ENCODE measurements around the gene PIGP.
"Not testable (repeated sequence)": the region's sequence is repeated elsewhere in the genome, so short reads cannot be mapped to it uniquely, and the experiment has no call there.

Gene PIGP

GRCh38 chr21:37072988-37073416 is at the start of gene PIGP, which contains the start of gene TTC3:
PIGP (minus strand) TSS chr21:37073071; CDS start chr21:37072515, 556 bp downstream.
TTC3 (plus strand) TSS chr21:37073254; CDS start chr21:37087258, 14,004 bp downstream.
- DNase-seq, result peak; percentile 85

DNA sequence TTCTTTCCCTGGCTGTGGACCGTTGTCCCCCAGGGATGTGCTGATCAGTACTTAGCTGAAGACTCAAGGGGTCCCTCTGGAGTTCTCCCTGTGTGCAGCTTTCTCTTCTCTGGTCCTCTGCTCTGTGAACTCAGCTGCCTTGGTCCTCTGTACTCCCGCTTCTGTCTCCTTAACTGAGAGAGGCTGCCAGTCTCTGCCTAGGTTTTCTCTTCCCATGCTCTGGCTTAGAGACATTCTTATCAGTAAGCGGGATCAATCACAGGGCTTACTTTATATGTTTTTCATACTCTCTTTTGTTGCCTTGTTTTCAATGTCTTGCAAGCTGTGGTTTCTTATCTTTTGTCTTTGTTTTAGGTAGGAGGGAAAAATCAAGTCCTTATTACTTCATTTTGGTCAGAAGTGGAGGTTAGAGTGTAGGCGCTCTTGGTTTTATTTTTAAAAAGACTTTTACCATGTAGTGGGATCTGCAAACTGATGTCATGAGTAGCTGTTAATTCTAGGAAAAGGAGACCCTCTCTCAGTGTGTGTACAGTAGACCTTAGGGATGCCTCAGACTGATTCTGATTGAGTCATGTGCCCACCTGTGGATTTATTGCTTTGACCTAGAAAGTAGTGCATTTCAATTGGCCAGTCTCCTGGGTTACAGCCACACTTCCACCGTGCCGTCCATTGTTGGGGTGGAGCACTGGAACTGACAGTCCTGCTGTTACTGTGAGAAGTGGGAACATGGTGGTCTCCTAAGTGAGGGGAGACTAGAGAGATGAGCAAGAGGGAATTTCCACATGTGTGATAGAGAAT is 46.7 kb upstream of the PIGP start:
- no peak for DNase-seq

DNA sequence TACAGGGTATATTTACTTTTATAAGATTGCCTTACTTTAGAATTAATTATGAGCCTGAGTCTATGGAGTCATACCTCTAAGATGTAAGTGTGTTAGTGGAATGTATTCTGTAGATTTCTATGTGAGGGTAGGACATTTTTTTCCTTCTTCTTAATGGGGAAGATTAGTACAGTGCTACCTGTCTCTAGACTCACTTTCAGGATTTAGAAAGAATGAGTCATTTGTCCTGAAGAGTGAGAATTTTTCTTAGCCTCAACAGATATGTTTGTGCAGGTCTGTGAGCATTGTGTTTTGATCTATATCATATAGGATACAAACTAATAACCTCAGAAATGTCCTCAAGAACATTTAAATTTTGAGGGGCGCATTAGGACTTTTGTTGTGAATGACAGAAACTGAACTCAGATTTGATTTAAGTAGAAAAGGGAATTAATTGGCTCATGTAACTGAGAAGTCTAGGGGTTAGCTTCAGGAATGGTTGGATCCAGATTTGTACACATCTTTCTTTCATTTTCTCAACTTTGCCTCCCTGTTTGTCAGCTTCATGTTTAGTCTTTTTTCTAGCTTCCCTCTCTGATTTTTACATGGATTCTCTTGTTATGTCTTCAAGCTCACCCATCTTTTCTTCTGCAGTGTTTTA is 45.4 kb upstream of the PIGP start:
- DNase-seq, result no peak

DNA sequence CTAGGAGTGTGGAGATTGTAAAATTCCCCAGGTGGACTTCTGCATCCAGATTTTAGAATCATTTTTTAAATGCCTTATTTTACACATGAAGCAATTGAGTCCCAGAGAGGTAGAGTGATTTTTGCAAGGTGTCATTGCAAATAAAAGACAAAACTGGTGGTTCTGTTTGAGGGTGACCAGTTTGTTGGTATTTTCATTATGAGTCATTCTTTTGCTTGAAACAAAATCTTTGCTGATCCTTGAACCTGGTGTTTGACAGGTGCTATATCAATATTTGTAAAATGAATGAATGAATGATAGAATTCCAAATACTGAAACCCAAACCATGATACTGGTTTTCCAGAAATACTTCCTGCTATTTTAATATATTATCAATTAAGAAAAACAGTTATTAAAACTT is 44.3 kb upstream of the PIGP start:
- DNase-seq, result no peak

DNA sequence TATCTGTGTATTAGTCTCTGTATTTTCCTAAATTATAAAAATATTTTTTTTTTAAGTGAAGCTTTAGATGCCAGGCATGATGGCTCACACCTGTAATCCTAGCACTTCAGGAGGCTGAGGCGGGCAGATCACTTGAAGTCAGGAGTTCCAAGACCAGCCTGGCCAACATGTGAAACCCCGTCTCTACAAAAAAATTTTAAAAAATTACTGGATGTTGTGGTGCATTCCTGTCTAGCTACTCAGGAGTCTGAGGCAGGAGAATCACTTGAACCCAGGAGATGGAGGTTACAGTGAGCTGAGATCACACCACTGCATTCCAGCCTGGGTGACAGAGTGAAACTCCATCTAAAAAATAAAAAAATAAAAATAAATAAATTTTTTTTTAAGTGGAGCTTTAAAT is 43.6 kb upstream of the PIGP start:
- not testable (repeated sequence) for DNase-seq

DNA sequence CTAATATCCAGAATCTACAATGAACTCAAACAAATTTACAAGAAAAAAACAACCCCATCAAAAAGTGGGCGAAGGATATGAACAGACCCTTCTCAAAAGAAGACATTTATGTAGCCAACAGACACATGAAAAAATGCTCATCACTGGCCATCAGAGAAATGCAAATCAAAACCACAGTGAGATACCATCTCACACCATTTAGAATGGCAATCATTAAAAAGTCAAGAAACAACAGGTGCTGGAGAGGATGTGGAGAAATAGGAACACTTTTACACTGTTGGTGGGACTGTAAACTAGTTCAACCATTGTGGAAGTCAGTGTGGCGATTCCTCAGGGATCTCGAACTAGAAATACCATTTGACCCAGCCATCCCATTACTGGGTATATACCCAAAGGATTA is 41.4 kb upstream of the PIGP start:
- not testable (repeated sequence) for DNase-seq

DNA sequence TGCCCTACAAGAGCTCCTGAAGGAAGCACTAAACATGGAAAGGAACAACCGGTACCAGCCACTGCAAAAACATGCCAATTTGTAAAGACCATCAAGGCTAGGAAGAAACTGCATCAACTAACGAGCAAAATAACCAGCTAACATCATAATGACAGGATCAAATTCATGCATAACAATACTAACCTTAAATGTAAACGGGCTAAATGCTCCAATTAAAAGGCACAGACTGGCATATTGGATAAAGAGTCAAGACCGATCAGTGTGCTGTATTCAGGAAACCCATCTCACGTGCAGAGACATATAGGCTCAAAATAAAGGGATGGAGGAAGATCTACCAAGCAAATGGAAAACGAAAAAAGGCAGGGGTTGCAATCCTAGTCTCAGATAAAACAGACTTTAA is 38.2 kb upstream of the PIGP start:
- not testable (repeated sequence) for DNase-seq

- no peak for DNase-seq
Measured at GRCh38 chr21:37106998-37107397, 34.1 kb upstream of the PIGP start.

DNA sequence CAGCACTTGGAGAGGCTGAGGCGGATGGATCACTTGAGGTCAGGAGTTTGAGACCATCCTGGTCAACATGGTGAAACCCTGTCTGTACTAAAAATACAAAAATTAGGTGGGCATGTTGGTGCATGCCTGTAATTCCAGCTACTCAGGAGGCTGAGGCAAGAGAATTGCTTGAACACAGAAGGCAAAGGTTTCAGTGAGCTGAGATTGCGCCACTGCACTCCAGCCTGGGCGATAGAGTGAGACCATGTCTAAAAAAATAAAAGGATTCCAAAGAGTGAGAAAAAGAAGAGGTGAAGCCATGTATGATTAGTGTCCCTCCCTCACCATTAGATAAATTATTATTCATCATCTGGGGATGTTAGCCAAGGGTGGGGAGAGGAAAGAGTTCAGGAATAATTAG is 29.9 kb upstream of the PIGP start:
- DNase-seq, result not testable (repeated sequence)

GRCh38 chr21:37101384-37101783 is 28.5 kb upstream of the PIGP start:
- no peak for DNase-seq

DNA sequence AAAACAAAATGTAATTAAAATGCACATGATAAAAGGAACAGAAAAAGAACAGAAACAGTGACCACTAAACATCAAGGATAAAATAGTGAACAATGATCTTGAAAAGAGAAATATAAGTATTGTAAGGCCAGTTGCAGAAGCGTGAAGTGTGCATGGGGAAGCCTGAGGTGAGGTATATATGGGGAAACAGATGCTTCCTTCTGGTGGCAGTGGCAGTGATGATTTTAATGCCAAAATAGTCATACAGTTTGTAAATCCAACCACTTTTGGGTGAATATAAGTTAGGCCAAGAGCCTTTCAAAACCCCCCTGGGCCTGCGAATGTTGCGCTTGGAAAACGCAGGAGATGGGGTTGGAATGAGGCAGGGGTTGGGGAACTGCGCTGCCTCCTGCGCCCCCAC is 27.4 kb upstream of the PIGP start:
- no peak for DNase-seq

DNA sequence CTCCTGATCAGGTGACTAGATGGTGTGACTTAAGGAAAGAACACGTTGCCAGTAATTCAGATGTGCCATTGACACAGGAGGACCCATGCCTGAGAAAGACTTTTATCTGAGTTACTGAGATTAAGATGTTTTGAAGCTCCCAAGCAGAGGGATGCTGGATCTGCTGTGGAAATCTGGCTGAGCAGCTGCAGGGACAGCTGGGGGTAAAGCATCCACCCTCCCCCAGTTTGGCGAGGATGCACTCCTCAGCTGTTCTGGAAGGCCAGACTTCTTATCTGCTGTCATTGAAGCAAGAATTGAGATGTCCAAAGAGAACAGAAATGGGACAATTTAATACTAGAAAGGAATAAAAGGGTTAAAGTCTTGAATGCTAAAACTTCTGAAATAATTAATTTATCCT is 25.9 kb upstream of the PIGP start:
- no peak for DNase-seq

DNA sequence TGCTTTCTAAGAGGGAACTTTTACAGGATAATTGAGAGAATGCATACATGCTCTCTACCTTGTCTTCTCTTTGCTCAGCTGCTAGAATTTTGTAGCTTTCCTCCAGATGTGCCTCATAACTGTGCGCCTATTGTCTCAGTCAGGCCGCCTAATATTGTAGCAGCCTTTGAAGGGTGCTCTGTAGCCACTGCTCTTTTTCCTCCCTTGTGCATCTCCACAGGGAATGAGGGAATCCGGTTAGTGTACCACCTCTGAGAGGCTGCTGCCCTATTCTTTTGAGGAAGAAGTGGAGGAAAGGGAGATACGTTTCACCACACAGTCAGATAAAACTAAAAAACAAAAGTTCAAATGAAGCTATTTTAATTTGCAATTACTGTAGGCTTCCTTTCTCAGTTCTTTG is 22.9 kb upstream of the PIGP start:
- DNase-seq, result no peak

DNA sequence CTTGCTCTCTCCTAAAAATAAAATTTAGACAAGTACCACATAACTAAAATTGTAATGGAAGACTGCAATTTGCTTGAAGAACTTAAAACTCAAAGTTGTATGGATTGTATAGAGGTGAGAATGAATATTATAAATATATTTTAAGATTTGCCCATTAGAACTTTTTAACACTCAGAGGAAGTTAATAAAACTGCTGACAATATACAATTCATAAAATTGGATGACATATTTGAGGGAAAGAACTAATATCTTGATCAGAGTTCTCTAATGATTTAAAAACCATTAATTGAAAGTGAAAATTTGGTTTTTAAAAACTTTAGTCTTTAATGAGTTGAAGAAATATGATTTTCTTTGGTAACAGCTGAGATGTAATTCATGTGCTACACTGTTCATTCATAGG is 21.1 kb upstream of the PIGP start:
- no peak for DNase-seq

GRCh38 chr21:37088186-37088735 is 15.4 kb upstream of the PIGP start:
- no peak for DNase-seq

DNA sequence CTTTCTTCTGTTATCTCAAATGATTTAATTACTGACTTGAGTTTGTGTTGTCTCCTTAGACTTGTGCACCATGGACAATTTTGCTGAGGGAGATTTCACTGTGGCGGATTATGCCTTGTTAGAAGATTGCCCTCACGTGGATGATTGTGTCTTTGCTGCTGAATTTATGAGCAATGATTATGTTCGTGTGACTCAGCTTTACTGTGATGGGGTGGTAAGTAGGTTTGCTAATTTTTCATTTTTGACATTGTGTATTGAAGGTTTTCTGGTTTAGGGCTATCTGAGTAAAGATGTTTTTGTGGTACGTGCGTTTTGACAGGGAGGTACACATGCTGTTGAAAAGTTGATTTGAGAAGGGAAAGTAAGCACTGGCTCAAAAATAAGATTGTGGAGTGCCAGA is 14.3 kb upstream of the PIGP start:
- DNase-seq, result no peak

- DNase-seq, result no peak
Measured at GRCh38 chr21:37085726-37086125, 12.9 kb upstream of the PIGP start.

- DNase-seq, result no peak
Measured at GRCh38 chr21:37082856-37083528, 10.1 kb upstream of the PIGP start.

DNA sequence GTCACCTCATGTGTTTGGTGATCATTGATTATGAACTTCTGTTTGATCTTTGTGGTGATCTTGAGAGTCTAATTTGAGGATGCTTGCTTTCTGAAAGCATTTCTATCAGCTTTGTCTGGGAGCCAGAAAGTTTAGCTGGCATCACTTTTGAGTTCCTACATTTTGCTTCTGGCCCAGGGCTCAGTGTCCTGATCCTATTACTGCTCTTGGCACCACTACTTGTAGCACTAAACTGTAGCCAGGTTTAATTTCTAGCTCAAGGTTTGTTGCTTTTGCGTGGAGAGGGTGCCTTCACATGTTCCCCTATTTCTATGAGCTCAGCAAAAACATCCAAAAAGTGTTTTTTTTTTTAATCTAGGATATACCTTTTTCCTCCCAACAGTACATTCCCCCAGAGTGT is 9.5 kb upstream of the PIGP start:
- DNase-seq, result no peak

DNA sequence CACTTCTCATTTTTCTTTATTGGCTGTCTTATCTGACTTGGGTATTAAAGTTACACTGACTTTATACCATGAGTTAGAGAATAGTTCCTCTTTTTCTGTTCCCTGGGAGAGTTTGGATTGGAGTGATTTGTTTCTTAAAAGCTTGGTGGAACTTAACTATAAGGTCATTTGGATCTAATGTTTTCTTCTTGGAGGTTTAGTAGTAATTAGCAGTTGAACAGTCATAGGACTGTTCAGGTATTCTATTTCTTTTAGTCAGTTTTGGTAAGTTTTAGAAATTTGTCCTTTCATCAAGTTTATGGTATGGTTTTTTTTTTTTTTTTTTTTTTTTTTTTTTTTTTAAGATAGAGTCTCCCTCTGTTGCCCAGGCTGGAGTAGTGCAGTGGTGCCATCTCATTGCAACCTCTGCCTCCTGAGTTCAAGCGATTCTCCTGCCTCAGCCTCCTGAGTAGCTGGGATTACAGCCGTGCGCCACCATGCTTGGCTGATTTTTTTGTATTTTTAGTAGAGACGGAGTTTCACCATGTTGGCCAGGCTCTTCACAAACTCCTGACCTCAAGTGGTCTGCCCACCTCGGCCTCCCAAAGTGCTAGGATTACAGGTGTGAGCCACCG is 6.4 kb upstream of the PIGP start:
- DNase-seq, result no peak

- no peak for DNase-seq
Measured at GRCh38 chr21:37077403-37077802, 4.5 kb upstream of the PIGP start.

DNA sequence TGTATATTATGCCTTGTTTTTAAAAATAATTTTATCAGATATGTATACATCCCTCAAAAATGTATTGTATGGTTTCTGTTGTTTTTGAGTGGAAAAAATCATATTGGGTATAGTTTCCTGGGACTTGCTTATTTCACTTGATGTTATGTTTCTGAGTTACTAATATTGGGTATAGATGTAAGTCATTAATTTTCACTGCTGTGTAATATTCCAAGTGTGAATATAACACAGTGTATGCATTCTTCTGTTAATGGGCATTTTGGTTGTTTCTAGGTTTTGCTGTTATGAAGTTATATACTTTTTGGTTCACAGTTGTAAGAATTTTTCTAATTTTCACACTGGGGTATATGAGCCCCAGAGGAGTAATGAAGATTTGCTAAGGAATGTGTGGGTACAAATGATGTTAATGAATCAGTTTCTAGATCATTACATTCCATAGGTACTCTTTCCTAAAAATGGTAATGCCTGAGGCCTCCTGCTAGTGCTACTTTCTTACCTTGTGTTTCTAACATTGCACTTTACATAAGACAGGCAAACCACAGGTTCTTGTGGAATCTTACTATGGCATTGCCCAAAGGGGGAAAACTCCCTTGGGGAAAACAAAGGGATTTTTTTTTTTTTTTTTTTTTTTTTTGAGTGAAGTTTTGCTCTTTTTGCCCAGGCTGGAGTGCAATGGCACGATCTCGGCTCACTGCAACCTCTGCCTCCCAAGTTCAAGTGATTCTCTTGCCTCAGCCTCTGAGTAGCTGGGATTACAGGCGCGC is 3.4 kb upstream of the PIGP start:
- DNase-seq, result no peak

All from NCI-H526 treated with DMSO at 0.1 percent for 48 hours (cell line).